Measurements from ENCODE around the gene GNAI3. TPM values are rescaled to one million over a fixed set of nuclear protein-coding genes. Genes with fewer than 3 reads are reported as not detected.

GNAI3 gene
- total and polyA plus RNA-seq, 12 donors: 1.6 to 3.6 (median 2.7) TPM

DNA sequence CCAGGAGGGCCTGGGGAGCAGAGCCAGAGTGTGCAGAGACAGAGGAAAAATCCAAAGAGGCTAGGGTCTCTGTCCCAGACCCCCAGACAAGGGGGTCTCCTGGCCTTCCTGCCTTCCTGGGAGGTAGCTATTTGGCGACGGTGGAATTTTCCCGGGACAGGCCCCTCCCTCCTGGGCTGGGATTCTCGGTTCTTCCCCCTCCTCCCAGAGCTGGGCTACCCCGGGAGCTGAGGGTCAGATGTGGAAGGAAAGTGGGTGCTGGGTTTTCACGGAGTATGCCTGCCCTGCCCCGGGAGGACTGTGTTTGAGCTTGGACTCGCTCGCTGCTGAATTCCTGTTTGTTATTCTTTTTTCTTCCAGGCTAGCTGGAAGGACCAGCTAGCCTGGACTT, 72.0 kb downstream of the GNAI3 start:
- 0 to 1% methylated on average over 9 of the region's 9 CpGs for WGBS, 2 donors
- peak; percentile 11 to 66 (median 51) for ATAC-seq
- peaks cover 9 to 81% (median 57%) of the 10 kb centered on the region in 9 donors for H3K4me1 ChIP-seq
- peak in 1 of 2 donors; percentile 47 for DNase-seq
- H3K36me3 ChIP-seq: no peaks in the 10 kb centered on the region
- H3K27ac ChIP-seq: peak overlapping the region; percentile 1 to 97 (median 84)
- no peaks in the 10 kb centered on the region for H3K27me3 ChIP-seq
- H3K4me3 ChIP-seq: peak overlapping the region; percentile 45 to 77 (median 72)
- intact Hi-C loops (cut with DNase I): loop anchor here in 1 of 10 donors (5.0 kb wide), 1 partner anchor 73 kb away; the partner anchor contains the start of gene GNAI3
- no peak for TF ChIP-seq CTCF (IDR thresholded peaks at IDR 0.05)
- no peaks in the 10 kb centered on the region for H3K9me3 ChIP-seq

- H3K4me1 ChIP-seq: peaks cover 9 to 77% (median 57%) of the 10 kb centered on the region in 9 donors
- DNase-seq: peak; percentile 93 to 94
- peak overlapping the region; percentile 1 to 97 (median 84) for H3K27ac ChIP-seq
- no peak for TF ChIP-seq CTCF (IDR thresholded peaks at IDR 0.05)
- intact Hi-C loops (cut with DNase I): loop anchor here in 1 of 10 donors (5.0 kb wide), 1 partner anchor 74 kb away; the partner anchor contains the start of gene GNAI3
- WGBS, 2 donors: 2% methylated on average over 18 of the region's 18 CpGs
- ATAC-seq: peak; percentile 75 to 90 (median 84)
- no peaks in the 10 kb centered on the region for H3K27me3 ChIP-seq
- peaks cover 0 to 2% (median 0%) of the 10 kb centered on the region in 9 donors for H3K36me3 ChIP-seq
- peak overlapping the region; percentile 45 to 77 (median 72) for H3K4me3 ChIP-seq
- no peaks in the 10 kb centered on the region for H3K9me3 ChIP-seq
These were observed 72.4 kb downstream of the GNAI3 start for GRCh38 chr1:109620841-109621286.

DNA sequence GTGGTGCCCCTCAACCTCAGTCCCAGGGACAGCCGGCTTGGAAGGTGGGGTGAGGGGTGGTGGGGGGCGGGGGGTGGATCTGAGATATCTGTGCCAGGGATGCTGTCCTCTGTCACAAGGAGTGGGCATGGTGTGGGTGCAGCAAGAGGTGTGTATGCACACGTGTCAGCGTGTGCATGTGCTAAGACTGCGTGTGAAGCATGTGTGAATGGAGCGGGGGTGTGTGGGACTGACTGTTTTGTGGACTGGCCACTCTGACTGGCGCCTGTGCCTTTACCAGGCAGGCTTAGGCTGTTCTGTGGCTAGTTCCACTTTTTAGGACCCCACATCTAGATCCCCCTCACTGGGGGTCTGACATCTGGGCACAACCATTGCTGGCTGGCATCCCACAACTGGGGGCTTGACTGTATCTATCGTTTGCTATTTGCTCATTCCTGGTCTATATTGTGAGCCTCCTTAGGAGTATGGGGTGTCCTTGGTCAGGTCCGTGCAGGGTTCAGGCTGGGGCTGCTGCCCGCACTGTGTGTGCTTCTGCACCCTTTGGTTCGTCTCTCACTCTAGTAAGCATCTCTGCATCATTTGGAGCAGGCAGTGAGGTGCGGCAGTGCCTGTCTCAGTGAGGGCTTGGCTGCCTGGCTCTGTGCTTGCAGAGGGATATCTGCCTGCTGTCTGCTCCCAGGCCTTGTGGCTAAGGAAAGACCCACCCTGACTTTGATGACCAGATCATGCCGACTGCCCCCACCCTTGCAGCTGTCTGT, 73.1 kb downstream of the GNAI3 start:
- Histone ChIP-seq H3K4me1 (peaks cover 9 to 71% (median 57%) of the 10 kb centered on the region in 9 donors), H3K9me3 (no peaks in the 10 kb centered on the region), H3K27ac (peak overlapping the region in 6 of 10 donors; percentile 82 to 97 (median 86)), H3K4me3 (peak overlapping the region in 9 of 10 donors; percentile 45 to 77 (median 74)), H3K27me3 (no peaks in the 10 kb centered on the region), H3K36me3 (peaks cover 0 to 9% (median 0%) of the 10 kb centered on the region in 9 donors)
- intact Hi-C loops (cut with DNase I): loop anchor here in 1 of 10 donors (5.0 kb wide), 1 partner anchor 74 kb away; the partner anchor contains the start of gene GNAI3
- ATAC-seq (no peak), DNase-seq (no peak)
- 53 to 57% methylated on average over 13 of the region's 13 CpGs for WGBS, 2 donors
- TF ChIP-seq CTCF (IDR thresholded peaks at IDR 0.05): no peak

DNA sequence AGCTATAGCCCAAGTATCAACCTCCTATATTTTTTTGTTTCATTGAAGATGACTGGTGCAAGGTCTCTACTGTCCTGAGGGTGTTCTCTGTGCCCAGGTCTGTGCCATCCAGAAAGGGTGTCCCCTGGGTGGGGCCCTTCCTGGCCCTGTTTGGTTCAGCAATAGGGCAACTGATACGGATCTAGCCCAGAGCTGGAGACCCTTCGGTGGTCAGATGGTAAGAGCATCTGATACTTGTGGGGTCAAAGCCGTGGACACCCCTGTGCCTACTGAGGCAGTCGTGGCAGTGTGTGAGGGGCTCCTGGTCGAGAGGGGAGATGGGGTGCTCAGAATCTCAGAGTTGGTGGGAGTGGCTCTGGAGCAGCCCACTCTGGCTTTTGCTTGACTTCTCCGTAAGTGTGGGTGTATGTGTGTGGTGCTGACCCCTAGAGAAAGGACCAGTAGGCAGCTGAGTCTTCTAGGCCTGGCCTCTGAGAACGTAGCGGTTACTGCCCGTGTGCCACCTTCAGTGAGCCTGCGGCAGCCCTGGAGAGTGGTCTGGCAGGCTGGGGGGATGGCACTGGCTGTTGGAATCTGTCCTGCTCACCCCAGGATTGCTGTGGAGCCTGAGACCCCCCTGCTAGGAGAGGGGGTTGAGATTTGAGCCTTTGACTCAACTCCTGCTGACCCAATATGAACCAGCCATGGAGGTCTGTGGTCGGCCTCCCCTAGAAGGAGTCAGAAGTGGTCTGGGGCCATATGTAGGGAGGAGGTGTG, 73.9 kb downstream of the GNAI3 start:
- no peaks in the 10 kb centered on the region for H3K27me3 ChIP-seq
- WGBS, 2 donors: 86 to 93% methylated on average over 11 of the region's 11 CpGs
- H3K4me1 ChIP-seq: peaks cover 9 to 68% (median 57%) of the 10 kb centered on the region in 9 donors
- H3K4me3 ChIP-seq: peak overlapping the region in 4 of 10 donors; percentile 62 to 77 (median 76)
- peak overlapping the region in 1 of 10 donors; percentile 97 for H3K27ac ChIP-seq
- intact Hi-C loops (cut with DNase I): loop anchor here in 1 of 10 donors (5.0 kb wide), 1 partner anchor 75 kb away; the partner anchor contains the start of gene GNAI3
- H3K9me3 ChIP-seq: no peaks in the 10 kb centered on the region
- DNase-seq (no peak), ATAC-seq (no peak)
- no peak for TF ChIP-seq CTCF (IDR thresholded peaks at IDR 0.05)
- peaks cover 0 to 16% (median 0%) of the 10 kb centered on the region in 9 donors for H3K36me3 ChIP-seq
